GM21529 (cell line): ENCODE measurements around the gene SLC35A5.

ENCODE experiments used
- ATAC-seq: cut with Tn5 transposase; IDR thresholded peaks from one replicate; pipeline ENCODE4 v1.9.1; 2021; ENCODE audit not compliant: unreplicated experiment

SLC35A5 gene

GRCh38 chr3:112623213-112623612 is 61.4 kb downstream of the SLC35A5 start:
- no peak for ATAC-seq

DNA sequence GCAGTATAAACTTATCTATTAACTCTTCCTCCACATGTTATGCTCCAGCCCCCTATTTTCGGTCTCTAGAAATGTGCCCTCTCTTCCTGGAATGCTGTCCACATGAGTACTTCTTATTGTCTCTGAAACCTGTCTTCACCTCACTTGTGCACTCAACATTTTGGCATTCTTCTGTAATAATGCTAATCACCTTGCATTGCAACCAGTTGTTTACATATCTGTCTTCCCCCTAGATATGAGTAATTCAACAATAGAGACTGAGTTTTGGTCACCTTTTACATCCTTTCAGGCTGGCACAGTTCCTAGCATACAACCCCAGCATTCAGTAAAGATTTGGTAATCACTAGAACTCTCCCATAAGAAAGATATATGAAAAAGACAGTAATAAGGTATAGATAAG is 61.9 kb downstream of the SLC35A5 start:
- no peak for ATAC-seq

DNA sequence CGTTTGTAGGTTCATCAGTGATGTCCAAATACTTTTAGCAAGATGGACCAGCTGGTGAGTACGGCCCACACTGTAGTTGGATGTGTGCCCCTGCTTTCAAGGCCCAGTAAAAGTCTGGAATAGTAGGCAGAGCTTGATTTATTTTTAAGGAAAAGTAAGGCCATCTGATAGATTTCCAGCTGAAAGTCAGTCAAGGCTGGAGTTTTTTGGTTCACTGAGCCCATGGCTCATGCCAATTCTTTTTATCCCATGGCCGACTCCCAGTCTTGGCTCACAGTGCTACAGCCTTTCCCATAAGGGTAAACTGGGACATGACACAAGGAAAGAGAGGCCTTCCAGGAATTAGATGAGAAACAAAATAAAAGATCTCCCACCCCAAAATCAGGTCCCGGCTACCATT is 65.6 kb downstream of the SLC35A5 start:
- ATAC-seq = no peak

DNA sequence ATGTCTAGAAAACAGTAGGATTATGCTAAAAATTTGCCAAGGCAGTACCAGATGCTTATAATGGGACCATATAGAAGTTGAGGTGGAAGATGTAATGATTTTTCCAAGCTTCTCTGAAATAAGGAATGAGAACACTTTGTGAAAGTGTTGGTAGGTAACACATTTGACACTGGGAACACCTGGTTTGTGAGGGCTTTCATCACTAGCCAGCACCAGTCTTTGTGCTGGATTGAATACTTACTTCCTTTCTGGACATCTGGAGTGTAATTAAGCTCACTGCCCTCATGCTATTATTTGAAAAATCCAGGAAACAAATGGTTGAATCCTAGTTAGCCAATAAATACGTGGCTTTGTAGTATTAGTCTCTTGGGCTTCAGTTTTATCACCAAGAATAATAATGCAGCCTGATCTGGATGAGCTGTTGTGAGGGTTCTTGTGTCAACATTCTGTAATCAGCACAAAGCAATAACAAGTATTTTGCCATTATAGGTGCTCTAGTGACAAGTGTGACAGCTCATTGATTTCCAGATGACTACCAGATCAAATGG is 66.1 kb downstream of the SLC35A5 start:
- ATAC-seq = no peak

DNA sequence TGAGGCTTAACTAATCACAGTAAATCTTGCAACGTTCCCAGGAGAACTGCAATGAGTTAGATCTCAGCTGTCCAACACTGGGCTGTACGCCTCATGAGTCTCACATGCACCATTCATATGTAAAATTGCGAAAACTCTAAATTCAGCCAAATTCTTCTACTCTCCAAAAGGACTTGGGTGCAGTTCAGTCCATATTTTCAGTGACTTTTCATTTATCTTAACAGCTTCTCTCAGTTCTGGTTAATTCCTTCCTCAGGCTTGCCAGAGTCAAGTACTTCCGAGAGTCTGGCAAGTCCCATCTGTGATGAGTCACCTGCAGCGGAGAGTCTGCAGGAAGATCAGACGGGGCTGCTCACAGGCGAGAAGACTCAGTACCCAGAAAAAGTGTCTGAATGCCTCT is 67.6 kb downstream of the SLC35A5 start:
- no peak for ATAC-seq

GRCh38 chr3:112631257-112631656 is 69.4 kb downstream of the SLC35A5 start:
- ATAC-seq = no peak

- no peak for ATAC-seq
These were observed 70.8 kb downstream of the SLC35A5 start for GRCh38 chr3:112632596-112632995.

- no peak for ATAC-seq
These were observed 71.3 kb downstream of the SLC35A5 start for GRCh38 chr3:112633191-112633590.

DNA sequence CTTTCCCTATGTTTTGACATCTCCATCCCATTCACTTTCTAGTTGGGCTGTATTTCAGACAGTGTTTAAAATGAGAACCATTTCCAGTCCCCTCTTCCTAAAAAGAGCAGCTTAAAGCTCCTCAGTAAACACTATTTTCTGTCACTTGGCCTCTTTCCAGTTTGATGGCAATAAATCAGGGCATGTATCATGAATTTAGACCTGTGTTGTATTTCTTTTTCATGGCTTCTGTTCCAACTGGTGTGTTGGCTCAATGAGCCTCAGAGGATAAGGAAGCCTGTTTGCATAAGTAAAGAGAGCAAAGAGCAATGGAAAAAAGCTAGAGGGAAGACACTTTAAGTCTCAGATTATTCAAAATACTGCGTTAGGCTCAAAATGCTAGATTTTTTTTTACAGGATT is 71.9 kb downstream of the SLC35A5 start:
- ATAC-seq = no peak

GRCh38 chr3:112634786-112635541 is 73.1 kb downstream of the SLC35A5 start:
- no peak for ATAC-seq
